ENCODE results near the gene TPPP2.

GRCh38 chr14:21060614-21061346 is 30.8 kb downstream of the TPPP2 start:
- TF ChIP-seq CTCF (conservative IDR thresholded peaks at IDR 0.05; ENCODE audit: low read depth, low read length) (no peak), NFE2L2 (IDR thresholded peaks at IDR 0.05; ENCODE audit: low read depth, low read length) (no peak), POLR2A (IDR thresholded peaks at IDR 0.05; ENCODE audit: low read depth, low read length) (no peak), RAD21 (IDR thresholded peaks at IDR 0.05; ENCODE audit: low read length) (no peak), CHD1 (IDR thresholded peaks at IDR 0.05; ENCODE audit: low read depth, low read length) (no peak), MAFK (IDR thresholded peaks at IDR 0.05; ENCODE audit: low read depth, low read length) (no peak), CEBPB (IDR thresholded peaks at IDR 0.05; ENCODE audit: low read depth, low read length) (no peak), USF2 (IDR thresholded peaks at IDR 0.05; ENCODE audit: low read depth, low read length) (no peak), RFX5 (IDR thresholded peaks at IDR 0.05; ENCODE audit: low read depth, low read length) (no peak), MAZ (IDR thresholded peaks at IDR 0.05; ENCODE audit: borderline replicate concordance, low read depth, low read length) (no peak), SMC3 (IDR thresholded peaks at IDR 0.05; ENCODE audit: low read depth, low read length) (no peak), MXI1 (IDR thresholded peaks at IDR 0.05; ENCODE audit: borderline replicate concordance, low read depth, low read length) (no peak), ELK1 (IDR thresholded peaks at IDR 0.05; ENCODE audit: borderline replicate concordance, low read depth, low read length) (no peak)

Measured in IMR-90 (cell line).